Activated T-helper 17 cell treated with anti-CD3 and anti-CD28 coated beads, Interleukin-2, amount 50 U/mL, for 72 hours (primary cell): ENCODE measurements around the gene ARIH1. TPM values are rescaled to one million over a fixed set of nuclear protein-coding genes. Genes with fewer than 3 reads are reported as not detected.
"Not testable (repeated sequence)": the region's sequence is repeated elsewhere in the genome, so short reads cannot be mapped to it uniquely, and the experiment has no call there.

Experiments used
- ATAC-seq: fragments of 150-1000 bp; cut with Tn5 transposase; replicated peaks from 2 replicates; pipeline ENCODE4 v1.10.0; 2021; ENCODE audit warnings: mild to moderate bottlenecking, moderate library complexity
- H3K27ac Mint-ChIP-seq: one replicate; pipeline ENCODE4 v1.8.0; 2022; ENCODE audit warnings: mixed read lengths
- H3K27me3 Mint-ChIP-seq: one replicate; pipeline ENCODE4 v1.8.0; 2022; ENCODE audit warnings: mixed read lengths
- H3K36me3 Mint-ChIP-seq: one replicate; pipeline ENCODE4 v1.8.0; 2022; ENCODE audit warnings: low read depth, mild to moderate bottlenecking, mixed read lengths
- H3K4me1 Mint-ChIP-seq: one replicate; pipeline ENCODE4 v1.8.0; 2022; ENCODE audit warnings: mixed read lengths
- H3K4me3 Mint-ChIP-seq: one replicate; pipeline ENCODE4 v1.8.0; 2022; ENCODE audit warnings: mild to moderate bottlenecking, mixed read lengths
- H3K9me3 Mint-ChIP-seq: one replicate; pipeline ENCODE4 v1.8.0; 2022; ENCODE audit warnings: mixed read lengths
- total RNA-seq, 2 donors: library from RNA; stranded (reverse); gene quantifications; one replicate each; pipeline ENCODE4 v1.2.3, GENCODE V29; 2022

Gene ARIH1
- total RNA-seq, 2 donors from 2014 or later = 140 TPM

DNA sequence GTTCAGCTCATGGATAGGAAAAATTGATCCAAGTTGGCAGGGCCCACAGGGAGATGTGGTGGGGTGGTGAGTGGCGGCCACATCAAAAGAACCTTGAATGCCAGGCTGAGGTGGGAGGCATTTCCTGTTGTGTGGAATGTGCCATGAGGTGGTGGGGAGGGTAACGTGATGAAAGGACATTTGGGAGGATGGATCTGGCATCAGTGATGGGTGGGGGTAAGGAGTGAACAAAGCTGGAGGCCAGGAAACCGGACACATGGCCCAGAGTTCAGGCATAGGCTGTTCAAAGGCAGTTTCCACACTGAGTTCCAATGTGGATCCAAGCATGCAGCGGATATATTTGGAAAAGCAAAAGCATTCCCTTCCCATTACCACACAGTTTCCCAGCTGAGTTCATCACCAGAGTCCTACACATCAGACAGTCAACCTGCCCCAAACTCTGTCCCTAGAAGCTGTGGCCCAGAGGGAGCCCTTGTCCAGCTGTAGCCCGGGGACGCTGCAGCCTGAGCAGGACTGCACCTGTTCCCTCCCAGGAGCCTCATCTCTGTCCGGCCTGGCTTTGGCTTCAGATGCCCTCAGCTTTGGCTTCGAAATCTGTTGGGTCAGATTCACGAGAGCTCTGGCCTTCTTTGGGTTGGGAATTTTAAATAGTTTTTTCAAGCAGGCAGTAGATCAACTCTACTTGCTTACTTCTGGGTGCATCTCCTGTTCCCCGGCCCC, 142.5 kb downstream of the ARIH1 start:
- H3K4me1 Mint-ChIP-seq = no peaks in the 10 kb centered on the region
- no peaks in the 10 kb centered on the region for H3K36me3 Mint-ChIP-seq
- ATAC-seq = no peak
- H3K27ac Mint-ChIP-seq = peak overlapping the region; percentile 32
- no peaks in the 10 kb centered on the region for H3K27me3 Mint-ChIP-seq
- H3K9me3 Mint-ChIP-seq = no peaks in the 10 kb centered on the region
- no peak overlapping the region for H3K4me3 Mint-ChIP-seq

DNA sequence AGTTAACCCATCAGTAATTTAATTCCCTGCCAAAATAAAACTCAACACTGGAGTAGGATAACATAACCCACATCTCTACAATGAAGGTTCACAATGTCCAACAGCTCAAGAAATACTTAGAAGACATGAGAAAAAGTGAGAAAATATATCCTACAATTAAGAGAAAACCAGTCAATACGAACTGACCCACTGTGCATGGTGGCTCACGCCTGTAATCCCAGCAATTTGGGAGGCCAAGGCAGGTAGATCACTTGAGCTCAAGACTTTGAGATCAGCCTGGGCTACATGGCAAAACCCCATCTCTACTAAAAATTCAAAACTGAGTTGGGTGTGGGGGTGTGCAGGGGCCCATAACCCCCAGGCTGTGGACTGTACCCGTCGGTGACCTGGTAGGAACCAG, 149.7 kb downstream of the ARIH1 start:
- H3K27me3 Mint-ChIP-seq, H3K9me3 Mint-ChIP-seq, H3K4me1 Mint-ChIP-seq, H3K27ac Mint-ChIP-seq, ATAC-seq, H3K36me3 Mint-ChIP-seq, H3K4me3 Mint-ChIP-seq: not testable (repeated sequence)

DNA sequence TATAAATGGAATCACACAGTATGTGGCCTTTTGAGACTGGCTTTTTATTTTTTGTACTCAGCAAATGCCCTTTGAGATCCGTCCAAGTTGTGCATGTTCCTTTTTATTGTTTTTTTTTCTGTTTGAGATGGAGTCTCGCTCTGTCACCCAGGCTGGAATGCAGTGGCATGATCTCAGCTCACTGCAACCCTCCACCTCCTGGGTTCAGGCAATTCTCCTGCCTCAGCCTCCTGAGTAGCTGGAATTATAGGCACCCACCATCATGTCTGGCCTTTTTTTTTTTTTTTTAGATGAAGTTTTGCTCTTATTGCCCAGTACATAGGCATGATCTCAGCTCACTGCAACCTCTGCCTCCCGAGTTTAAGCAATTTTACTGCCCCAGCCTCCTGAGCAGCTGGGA, 152.0 kb downstream of the ARIH1 start:
- not testable (repeated sequence) for H3K9me3 Mint-ChIP-seq, H3K4me1 Mint-ChIP-seq, H3K36me3 Mint-ChIP-seq, H3K27ac Mint-ChIP-seq, H3K4me3 Mint-ChIP-seq, H3K27me3 Mint-ChIP-seq, ATAC-seq

DNA sequence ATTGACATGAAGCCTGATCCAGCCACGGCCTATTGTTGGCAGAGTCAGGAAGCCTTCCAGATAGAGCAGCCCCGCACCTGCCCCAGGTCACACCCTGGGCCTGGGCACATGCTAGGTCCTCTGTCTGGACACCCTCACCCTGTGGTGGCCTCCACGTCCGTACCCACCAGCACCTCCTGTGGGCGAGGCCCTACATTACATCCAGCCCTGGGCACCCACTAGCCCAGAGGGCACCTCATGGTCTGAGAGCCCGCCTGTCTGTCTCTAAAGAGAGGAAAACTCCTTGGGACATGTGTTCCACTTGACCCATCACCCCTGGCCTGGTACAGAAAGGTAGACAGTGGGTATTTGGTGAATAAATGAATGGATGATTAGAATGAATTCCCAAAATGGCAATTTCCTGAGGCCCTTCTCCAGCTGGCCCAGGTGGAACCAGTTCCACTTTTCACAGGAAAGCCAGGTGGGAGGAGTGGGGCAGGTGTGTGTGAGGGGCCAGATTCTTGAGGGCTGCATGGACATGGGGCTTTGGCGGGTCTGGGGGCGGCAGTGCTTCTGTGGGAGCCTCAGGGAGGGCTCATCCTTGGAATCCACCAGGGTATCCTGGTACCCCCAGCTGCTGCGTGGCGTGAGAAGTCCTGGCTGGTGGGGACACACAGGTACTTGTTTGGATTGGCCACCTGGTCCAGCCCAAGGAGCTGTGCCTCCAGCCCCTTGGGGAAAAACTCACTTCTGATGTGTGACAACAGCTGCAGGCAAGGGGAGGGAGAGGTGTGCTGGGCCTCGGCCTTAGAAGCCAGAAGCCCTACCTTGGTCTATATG, 154.3 kb downstream of the ARIH1 start:
- H3K4me1 Mint-ChIP-seq, H3K9me3 Mint-ChIP-seq, H3K27ac Mint-ChIP-seq, H3K36me3 Mint-ChIP-seq, H3K27me3 Mint-ChIP-seq, ATAC-seq, H3K4me3 Mint-ChIP-seq: not testable (repeated sequence)

DNA sequence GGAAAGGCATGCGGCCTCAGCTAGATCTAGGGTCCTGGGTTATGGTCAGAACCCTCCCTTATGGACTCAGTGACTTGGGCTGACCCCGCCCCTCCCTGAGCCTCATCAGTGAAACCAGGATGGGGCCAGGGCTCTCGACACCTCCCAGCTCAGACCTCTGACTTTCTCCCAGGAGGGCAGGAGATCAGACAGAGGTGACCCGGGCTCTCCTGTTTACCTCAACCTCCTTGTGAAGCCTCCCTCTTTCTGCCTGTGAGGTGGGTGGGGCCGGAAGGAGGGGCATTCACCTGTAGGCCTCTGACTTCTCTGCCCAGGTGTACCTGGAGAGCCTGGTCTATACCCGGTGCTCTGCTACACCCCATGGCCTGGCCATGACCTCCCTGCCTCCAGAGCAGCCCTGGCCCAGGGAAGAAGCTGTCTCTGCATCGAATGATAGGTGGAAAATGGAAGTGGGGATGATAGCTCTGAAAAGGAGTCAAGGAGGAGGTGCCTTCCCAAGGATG, 155.0 kb downstream of the ARIH1 start:
- H3K4me3 Mint-ChIP-seq, H3K36me3 Mint-ChIP-seq, H3K27me3 Mint-ChIP-seq, H3K4me1 Mint-ChIP-seq, H3K9me3 Mint-ChIP-seq, ATAC-seq, H3K27ac Mint-ChIP-seq: not testable (repeated sequence)

DNA sequence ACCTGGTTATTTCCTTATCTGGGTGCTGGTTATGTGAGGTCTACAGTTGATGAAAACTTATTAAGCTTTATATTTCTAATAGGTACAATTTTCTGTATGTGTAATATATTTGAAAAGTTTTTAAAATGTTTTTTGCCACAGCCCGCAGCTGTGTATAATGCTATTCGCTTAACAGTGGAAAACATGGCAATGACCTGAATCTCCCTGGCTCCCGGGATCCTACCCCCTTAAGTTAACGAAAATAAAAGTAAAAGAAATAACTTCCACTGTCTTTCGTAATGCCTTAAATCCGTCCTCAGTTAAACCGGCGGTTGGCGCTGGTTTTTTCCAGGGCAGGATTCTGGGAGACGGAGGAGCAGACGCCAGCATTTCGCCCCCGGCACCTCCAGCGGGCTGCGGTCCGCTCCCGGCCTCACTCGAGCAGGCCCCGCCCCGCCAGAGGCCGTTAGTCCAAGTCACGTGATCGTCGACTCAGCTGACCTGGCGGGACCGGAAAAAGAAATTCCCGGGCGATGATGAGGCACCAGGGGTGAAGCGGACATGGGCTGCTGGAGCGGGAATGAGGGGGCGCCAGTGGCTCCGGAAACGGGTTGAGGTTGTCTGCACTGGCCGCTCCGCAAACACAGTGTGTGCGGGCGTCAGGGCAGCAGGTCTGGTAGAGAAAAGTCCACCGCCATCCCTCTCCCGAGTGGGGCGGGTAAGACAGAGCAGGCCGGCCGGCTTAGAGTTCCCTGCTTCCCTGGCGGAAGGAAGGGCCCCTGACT, 162.6 kb downstream of the ARIH1 start:
- not testable (repeated sequence) for H3K4me1 Mint-ChIP-seq, H3K36me3 Mint-ChIP-seq, H3K9me3 Mint-ChIP-seq, H3K27me3 Mint-ChIP-seq
- ATAC-seq = peak; percentile 92
- peak overlapping the region; percentile 85 for H3K27ac Mint-ChIP-seq
- H3K4me3 Mint-ChIP-seq = peak overlapping the region; percentile 67

DNA sequence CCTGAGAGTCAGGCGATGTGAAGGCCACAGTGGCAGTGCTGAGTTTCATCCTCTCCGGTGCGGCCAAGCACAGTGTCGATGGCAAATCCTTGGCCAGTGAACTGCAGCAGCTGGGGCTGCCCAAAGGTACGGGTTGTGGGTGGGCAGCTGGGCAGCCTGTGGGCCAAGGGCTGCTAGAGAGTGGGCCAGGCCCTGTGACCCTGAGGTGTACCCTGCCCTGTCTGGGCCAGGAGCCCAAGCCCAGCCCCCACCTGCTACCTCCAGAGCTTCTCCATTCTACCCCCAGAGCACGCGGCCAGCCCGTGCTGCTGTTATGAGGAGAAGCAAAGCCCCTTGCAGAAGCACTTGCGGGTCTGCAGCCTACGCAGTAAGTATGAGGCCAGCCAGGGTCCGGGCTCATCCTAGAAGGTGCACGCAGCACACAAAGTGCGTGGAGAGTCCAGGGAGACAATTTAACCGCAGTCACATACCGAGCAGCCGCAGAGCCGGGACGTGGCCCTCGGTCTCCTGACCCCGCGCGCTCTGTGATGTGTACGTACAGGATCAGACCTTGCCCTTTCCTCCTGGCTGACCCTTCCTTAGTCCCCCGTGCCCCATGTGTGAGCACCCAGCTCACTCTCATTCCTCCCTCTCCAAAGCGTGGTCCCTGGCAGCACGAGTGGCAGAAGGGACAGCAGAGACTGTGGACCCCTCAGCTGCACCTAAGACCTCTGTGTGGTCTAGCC, 165.8 kb downstream of the ARIH1 start:
- not testable (repeated sequence) for H3K9me3 Mint-ChIP-seq, H3K27me3 Mint-ChIP-seq, H3K4me1 Mint-ChIP-seq, H3K36me3 Mint-ChIP-seq, ATAC-seq, H3K4me3 Mint-ChIP-seq, H3K27ac Mint-ChIP-seq

DNA sequence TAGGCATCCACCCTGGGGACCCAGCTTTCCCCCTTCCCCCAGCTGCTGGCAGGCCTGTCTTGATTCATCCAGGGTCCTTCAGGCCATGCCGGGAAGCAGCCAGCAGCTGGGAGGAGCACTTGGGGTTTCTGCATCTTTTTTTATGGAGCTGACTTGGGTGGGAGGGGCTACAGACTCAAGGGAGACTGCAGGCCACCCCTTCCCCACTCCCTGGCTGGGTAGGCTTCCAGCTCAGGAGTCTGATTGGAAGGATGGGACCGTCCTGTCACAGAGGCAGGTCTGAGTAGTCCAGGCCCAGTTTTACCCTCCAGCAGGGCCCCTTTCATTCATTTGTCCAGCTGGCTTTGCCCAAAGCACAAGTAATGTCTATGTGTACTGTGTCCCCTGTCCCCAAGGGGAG, 168.1 kb downstream of the ARIH1 start:
- not testable (repeated sequence) for H3K4me1 Mint-ChIP-seq, ATAC-seq, H3K4me3 Mint-ChIP-seq, H3K36me3 Mint-ChIP-seq, H3K27me3 Mint-ChIP-seq, H3K9me3 Mint-ChIP-seq, H3K27ac Mint-ChIP-seq

DNA sequence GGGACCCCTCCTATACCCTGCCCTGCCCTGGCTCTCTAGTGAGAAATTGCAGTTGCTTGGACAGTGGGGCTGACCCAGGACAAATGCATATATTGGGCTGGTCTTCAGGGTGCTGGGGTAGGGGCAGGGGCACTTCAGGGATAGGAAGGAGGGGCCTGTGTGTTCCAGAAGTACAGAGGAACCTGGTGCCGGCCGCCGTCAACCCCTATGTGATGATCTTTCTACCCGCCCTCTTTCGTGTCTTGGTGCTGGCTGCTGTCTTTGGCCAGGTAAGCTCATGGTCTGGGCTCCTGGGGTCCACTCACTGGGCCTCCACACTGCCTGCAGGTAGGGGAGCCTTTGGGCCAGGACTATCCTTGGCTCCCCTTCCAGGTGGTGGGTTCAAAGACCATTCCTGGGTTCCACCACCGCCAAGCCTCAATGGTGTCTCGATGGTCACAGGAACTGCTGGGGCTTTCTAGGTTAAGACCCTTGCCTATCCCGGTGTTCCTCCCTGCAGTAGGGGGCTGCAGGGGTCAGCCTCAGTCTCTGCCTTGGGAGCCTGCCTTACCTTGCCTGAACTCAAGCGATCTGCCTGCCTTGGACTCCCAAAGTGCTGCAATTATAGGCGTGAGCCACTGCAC, 174.6 kb downstream of the ARIH1 start:
- not testable (repeated sequence) for ATAC-seq, H3K27ac Mint-ChIP-seq, H3K9me3 Mint-ChIP-seq, H3K4me1 Mint-ChIP-seq, H3K36me3 Mint-ChIP-seq, H3K27me3 Mint-ChIP-seq, H3K4me3 Mint-ChIP-seq

Other genes with a start within 250 kb of the ARIH1 start
- 1,000 to 10,000 TPM; 2,571 to 3,146 TPM for gene PKM, start 243.1 kb upstream of the ARIH1 start, total RNA-seq
- gene PARP6, start 201.8 kb upstream of the ARIH1 start, total RNA-seq = 10 to 100 TPM; 46.2 to 81.0 TPM
- gene CELF6, start 154.2 kb upstream of the ARIH1 start, total RNA-seq = 1 to 10 TPM in 1 of 2 donors, under 1 TPM in 1; 0.52 to 1.0 TPM
- 10 to 100 TPM; 83.1 to 86.2 TPM for gene HEXA, start 98.3 kb upstream of the ARIH1 start, total RNA-seq
- not detected for gene TMEM202, start 76.0 kb upstream of the ARIH1 start, total RNA-seq
- gene GOLGA6B, start 180.4 kb downstream of the ARIH1 start, total RNA-seq = under 1 TPM in 1 of 2 donors, not detected in 1; 0.13 TPM
- gene HIGD2B, start 211.9 kb downstream of the ARIH1 start, total RNA-seq = under 1 TPM; 0.22 to 0.32 TPM
- gene BBS4, start 211.9 kb downstream of the ARIH1 start, total RNA-seq = 10 to 100 TPM; 13.5 to 17.0 TPM